Activated effector memory CD4-positive, alpha-beta T cell treated with Interleukin-2 at 50 U/mL for 16 hours (primary cell): ENCODE results near the gene CHMP4B.
"Not testable (repeated sequence)": the region's sequence is repeated elsewhere in the genome, so short reads cannot be mapped to it uniquely, and the experiment has no call there.

Experiments
- DNase-seq: peaks from one replicate; pipeline ENCODE4 v3.0.0-alpha.2; 2020

Gene CHMP4B

DNA sequence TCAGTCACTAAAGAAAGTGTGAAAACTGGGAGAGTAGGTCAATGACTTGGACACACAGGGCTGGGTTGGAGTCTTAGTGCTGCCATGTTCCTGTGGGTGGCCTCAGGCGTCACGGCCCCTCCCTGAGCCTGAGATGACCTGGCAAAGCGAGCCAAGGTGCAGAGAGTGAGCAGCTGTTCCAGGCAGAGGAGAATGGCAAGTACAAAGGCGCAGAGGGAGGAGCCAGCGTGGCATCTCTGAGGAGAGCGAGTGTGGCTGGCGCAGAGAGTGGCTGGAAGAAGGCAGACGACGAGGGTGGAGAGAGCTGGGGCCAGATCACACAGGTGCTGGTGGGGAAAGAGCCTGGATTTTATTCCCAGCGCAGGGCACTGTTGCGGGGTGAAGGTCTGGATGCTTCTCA is 20.6 kb upstream of the CHMP4B start:
- no peak for DNase-seq

DNA sequence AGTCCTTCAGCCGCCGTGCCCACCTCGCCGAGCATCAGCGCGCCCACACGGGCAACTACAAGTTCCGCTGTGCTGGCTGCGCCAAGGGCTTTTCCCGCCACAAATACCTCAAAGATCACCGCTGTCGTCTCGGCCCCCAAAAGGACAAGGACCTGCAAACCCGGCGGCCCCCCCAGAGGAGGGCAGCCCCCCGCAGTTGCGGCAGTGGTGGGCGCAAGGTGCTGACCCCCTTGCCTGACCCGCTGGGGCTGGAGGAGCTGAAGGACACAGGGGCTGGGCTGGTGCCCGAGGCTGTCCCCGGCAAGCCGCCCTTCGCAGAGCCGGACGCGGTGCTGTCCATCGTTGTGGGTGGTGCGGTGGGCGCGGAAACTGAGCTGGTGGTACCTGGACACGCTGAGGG is 20.1 kb upstream of the CHMP4B start:
- no peak for DNase-seq

DNA sequence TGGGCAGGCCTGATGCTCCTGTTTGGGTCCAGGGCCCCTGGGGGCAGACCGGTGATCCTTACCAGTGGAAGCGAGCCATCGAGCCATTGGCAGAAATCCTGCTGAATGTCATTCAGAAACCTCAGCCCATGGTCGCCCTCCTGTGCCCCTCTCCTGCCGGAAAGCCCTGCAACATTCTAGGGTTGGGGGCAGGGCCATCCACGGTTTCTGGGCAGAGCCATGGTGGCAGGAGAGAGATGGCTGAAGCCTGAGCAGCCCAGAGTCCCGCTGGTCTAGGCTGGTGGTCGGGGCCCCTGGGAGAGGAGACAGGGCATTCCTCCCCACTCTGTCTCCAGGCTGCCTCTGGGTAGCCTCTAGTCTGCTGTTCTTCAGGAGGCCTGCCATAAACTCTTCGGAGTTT is 19.6 kb upstream of the CHMP4B start:
- DNase-seq = no peak

DNA sequence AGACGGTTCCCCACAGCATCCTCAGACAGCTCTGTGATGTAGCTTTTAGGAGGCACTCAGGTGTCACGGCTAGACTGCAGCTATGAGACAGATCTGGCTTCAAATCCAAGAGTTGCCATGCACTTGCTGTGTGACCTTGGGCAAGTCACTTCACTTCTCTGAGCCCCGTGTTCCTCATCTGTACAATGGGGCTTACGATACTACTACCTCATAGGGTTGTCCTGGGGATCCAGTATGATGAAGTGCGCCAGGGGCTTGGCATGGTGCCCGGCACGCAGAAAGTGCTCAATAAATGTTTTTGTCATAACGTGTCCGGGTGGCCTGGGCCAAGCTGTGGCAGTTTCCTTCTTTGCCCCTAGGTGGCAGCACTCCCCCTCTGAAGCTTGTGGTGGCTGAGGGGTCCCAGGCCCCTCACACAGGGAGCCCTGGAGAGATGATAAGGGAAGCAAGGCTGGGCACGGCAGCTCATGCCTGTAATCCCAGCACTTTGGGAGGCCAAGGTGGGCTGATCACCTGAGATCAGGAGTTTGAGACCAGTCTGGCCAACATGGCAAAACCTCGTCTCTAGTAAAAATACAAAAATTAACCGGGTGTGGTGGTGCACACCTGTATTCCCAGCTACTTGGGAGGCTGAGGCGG is 19.1 kb upstream of the CHMP4B start:
- peak; percentile 28 for DNase-seq

DNA sequence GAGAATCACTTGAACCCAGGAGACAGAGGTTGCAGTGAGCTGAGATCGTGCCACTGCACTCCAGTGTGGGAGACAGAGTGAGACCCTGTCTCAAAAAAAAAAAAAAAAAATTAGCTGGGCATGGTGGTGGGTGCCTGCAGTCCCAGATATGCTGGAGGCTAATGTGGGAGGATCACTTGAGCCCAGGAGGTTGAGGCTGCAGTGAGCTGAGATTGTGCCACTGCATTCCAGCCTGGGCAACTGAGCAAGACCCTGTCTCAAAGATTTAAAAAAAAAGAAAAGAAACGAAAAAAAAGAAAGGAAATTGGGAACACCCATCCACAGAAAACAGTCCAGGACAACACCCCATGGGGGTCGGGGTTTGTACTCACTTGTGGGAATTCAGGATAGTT is 18.6 kb upstream of the CHMP4B start:
- not testable (repeated sequence) for DNase-seq

DNA sequence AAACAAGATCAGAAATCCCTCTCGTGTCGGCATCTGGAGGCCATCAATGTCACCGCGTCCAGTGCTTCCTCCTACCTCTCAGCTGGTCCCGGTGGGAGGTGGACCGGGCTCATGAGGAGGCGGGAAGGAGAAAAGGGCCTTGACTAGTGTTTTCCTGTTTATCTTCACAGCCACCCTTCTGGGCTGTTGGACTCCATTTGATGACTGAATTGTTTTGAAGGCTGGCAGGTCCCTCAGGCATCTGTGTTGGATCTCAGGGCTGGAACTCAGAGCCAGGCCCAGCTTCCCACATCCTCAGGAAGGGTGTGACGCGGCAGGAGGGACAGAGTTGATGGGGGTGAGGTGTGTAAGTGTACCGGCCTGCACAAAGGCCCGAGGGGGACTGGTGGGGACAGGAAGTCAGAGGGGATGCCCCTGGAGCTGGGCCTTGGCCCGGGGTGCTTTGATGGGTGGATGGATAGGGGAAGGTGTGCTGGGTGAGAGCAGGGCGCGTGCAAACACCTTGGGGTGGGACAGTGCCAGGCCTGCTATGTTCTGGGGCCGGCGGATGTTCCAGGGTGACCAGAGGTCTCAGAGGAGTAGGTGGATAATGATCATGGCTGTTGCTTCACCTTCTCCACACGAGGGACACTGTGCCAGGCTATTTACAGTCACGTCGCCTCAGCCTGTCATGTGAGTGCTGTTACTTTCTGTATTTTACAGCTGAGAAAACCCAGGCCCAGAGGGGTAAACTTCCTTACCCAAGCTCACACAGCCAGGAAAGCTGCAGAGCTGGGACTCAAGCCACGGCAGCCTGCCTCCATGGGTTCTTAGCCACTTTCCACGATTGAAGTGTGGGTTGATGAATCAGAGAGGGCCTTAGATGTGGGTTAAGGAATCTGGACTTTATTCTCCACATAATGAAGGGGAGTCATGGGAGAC is 17.9 kb upstream of the CHMP4B start:
- DNase-seq = no peak

DNA sequence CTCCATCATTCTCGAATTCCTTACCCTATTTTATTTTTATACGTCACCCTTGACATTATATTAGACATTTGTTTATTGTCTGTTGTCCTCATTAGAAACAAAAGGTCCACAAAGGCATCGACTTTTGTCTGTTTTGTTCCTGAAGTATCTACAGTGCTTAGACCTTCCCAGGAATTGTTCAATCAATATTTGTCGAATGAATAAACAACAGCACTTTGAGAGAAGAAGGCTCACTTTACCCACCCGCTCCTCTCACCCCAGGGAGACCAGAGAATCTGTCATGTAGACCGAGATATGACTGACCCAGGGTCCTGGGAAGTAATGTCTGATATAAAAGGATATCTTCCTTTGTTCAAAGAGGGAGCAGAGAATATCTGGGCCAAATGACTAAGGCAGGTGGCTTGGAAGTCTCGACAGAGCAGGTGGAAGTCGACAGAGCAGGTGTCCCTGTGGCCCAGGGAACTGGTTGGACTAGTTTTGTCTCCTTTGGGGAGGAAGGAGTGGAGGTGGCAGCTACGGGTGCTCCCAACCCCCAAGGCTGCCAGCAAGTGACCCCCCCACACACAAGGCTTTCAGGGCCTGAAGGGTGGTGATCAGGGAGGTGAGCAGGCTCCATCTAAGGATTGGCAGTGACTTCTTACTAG is 14.8 kb upstream of the CHMP4B start:
- no peak for DNase-seq

DNA sequence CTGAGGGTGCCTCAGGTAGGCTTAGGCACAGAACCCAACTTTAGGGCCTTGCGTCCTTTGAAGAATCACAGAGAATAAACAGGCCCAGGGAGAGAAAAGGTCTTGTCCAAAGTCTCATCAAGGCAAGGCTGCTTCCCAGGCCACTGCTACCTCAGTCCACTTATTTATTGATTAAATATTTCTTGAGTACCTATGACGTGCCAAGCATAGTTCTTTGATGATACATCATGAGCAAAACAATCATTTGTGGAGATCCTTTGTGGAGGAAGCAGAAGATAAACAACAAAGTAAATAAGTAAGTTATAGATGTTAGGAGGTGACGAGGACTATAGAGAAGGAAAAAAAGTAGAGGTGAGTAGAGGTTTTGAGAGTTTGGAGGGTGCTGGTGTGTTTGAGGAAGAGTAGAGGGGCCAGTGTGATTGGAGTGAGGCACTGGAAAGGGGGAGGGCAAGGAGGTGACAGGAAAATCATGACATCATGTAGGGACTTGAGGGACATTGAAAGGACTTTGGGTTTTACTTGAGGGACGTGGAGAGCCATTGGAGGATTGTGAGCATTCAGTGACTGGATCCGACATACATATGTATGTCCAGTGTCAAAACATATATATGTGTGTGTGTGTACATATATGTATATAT is 14.1 kb upstream of the CHMP4B start:
- DNase-seq = no peak

DNA sequence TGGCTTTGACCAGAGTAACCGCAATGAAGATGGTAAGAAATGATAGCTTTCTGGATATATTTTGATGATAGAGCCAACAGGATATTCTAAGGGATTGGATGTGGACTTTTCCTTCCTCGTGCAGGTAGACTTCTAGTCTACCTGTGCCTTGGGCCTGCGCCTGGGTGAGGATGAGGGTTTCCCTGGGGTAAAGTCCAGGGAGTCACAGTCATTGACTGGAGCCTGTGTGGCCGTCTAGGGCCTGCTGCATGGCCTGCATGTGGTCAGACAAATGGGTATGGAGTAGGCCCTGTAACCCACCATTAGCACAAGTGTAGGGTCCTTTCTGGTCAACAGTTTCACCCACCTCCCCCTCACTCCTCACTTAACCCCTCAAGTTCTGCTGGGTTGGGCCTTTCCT is 12.7 kb upstream of the CHMP4B start:
- DNase-seq = no peak

DNA sequence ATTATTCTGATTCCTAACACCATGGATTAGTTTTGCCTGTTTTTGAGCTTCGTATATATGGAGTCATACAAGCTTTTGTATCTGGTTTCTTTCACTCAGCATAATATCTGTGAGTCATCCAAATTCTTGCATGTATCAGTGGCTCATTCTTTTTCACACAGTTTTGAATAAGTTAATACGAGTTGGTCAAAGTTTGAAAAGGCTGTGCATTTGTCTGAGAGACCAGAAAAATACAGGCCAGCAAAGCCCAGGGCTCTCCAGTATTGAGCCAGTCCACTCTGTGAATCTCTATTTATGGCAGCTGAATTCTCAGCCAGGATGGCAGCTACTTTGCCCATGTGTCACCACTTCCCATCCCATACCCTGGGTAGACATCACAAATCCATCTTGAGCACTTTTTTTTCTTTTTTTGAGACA is 7.2 kb upstream of the CHMP4B start:
- no peak for DNase-seq

DNA sequence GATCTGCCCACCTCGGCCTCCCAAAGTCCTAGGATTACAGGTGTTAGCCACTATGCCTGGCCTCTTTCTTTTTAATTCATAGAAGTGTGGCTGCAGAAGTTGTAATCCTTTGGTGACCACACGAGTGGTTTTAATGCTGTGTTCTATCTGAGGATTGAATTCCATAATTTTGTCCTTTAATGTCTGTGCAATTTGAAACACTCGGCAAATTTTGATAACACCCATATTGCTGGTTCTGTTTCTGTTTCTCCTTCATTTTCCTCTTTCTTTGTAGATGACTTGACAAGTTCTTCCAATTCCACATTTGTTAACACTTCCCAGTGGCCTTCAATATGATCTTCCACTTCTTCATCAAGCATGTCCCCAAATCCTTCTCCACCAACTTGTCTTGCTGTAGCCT is 2.8 kb upstream of the CHMP4B start:
- DNase-seq = no peak

DNA sequence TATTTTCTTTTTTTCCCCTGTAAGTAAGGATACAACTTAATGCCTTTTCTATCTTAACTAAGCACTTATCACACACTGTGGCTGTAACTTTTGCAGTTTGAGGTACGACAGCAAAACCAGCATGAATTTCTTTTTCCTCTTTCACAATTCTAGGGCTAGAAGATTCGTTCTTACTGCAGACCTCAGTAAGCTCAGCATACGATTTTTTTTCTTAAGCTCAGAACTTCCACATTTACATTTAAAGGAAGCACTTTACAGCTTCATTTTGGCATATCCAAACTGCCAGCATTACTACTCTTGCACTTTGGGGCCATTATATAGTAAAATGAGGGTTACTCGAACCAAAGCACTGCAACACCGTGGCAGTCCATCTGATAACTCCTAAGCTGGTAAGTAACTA is 889 bp upstream of the CHMP4B start:
- DNase-seq = no peak

DNA sequence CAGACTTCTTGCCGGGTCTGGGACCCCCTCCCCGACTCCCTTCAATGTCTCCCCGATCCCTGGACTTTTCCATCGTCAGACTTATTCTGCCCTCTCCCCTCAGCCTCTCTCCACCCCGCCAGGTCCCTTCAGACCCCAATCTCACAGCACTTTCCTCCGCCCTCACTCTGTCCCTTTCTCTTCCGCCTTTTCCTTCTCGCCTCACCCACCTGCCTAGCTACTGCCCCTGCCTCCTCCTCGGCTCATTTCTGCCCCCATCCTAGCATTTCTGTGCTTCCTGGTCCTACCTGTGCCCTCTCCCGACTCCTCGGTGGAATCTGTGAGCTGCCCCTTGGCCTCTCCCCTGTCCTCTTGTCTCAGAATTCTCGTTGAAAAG is 616 bp downstream of the CHMP4B start:
- no peak for DNase-seq

DNA sequence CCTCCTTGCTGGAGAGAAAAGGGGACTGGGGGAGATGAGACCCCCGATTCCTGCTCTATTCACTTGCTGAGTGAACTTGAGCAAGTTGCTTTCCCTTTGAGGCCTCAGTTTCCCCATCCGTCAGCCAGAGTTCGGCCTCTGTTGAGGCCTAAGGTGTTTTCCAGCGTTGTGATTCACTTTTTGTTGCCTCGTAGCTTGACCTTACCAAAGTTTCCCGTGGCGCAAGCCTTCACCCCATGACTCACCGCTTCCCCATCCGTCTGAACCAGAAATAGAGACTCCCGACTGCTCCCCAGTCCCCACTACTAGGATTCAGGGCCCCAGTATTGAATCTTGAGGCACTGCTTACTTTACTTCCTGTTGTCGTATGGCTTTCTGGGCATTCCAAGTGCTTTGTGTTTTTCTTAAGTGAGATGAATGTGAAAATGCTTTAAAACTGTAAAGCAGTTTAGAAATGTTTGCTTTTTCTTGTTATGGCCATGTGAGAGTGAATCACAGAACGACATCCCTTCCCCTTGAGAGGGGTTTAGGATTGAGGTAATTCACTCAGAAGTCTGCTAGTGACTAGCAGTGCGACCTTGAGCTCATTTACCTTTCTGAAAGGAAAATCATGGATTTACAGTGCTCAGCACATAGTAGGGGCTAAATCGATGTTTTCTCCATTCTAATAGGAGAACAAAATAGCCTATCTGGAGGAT is 1.2 kb downstream of the CHMP4B start:
- peak; percentile 17 for DNase-seq

DNA sequence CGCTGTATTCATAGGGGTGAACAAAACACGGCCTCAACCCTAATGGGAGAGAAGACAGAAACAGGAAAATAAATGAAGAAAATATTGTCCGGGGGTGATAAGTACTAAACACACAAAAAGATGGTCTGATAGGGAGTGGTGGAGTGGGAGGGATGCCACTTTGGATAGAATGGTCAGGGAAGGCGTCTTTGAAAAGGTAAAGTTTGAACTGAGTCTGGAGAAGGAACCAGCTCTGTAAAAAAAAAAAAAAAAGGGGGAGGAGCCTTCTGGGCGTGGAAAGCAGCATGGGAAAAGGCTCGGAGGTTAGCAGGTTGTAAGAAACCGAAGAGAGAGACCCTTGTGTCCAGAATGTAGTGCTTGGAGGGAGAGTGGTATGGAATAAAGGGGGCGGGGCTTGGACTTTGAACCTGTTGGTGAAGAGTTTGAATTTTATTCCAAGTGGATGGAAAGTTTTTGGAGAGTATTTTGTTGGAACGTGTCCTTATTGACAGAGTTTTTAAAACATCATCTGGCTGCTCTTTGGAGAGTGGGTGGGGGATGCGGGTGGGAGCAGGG is 1.8 kb downstream of the CHMP4B start:
- no peak for DNase-seq

DNA sequence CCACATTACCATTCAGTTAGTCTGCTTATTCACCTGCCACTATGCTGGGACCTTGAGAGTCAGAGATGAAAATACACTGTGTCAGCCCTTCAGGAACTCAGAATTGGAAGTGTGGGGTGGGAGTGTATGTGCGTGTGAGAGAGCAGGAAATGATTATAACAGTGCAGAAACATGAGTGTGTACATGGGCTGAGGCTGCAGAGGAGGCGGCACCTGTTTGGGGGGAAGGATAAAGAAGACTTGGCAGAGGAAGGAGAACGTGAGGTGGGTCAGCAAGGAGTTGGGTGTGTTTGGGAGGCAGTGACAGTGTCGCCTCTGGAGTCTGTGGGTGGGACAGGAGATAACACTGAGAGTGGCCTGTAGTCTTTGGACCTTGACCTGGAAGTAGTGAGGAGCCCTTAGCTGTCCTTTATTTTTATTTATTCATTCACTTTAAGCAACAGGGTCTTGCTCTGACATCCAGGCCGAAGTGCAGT is 3.1 kb downstream of the CHMP4B start:
- no peak for DNase-seq

DNA sequence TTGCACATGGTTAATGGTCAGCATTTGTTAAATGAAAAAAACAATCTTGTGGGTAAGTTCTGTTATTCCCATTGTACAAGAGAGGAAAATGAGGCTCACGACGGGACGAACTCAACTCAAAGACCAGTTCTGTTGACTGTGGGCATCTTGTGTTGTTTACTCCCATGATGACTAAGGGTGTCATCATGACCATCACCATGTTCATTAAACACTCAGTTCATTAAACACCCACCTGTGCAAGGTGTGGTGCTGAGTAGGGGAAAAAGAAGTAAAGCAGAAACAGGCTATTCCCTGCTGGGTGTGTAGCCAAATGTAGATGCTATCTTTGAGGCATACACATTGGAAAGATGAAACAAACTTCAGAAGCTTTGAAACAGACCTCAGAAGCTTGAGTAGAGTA is 4.5 kb downstream of the CHMP4B start:
- no peak for DNase-seq

DNA sequence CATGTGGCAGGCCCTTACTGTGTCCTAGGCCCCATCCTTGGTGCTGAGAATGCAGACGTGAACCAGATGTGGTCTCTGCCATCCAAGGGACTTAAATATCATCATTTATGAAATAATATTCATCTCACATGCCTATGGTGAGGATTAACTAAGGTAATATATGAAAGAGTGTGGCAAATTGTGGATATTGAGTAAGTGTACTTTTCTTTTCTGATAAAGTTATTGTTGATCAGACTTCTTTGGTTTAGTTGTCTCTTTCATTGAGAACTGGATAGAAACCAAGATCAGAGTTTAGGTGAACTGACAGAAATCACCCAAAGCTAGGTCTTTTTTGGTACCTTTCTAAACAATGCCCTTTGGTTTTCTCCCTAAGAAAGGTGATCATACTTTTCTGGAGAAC is 5.0 kb downstream of the CHMP4B start:
- DNase-seq = no peak

DNA sequence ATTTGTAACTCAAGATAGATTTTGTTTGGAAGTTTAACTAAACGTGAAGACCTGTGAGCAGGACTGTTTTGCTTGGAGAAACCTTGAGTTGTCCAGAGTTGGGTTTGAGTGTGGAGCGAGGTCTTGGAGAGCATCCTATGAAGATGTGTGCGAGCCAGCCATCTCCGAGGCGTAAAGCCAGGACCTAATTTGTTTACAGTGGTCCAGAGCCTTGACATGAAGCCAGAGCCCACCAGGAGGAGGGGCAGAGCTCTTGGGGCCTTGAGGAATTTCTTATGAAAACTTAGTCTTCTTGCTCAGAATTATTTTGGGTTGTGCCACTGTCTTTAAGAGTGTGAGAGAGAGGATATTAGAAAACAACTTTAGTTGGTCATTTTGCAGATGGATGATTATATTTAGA is 6.3 kb downstream of the CHMP4B start:
- no peak for DNase-seq

DNA sequence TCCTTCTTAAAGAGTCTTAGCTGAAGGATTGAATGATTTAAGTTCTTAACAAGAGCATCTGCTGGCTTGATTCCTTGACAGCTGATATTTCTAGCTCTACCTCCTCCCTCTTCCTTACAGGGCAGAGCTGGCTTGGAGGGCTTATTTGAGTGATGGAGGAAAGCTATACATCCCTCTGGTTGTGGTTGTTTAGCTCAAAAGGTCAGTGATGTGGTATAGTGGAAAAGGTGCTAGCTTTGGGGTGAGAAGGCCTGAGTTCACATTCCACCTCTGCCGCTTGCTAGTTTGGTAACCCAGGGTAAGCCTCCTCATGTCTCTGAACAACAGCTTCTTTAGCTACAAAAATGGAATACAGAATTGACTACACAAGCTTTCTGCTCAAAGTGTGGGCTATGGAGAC is 8.3 kb downstream of the CHMP4B start:
- DNase-seq = no peak

DNA sequence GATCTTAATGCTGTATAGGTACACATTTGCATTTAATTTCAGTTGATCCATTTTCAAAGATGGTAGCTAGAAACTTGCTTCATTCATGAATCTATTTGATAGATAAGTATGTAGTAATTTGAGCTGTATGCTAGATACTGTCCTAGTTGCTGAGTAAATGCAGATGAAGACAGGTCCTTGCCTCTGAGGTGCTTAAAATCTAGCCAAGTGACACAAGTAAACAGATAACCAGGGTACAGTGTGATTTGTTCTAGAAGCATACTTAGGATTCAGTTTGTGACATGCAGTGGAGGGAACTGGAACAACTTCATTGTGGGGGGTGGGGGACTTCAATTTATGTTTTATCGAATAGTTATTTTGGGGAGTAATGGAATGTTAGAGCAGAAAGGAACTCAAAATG is 9.2 kb downstream of the CHMP4B start:
- no peak for DNase-seq

DNA sequence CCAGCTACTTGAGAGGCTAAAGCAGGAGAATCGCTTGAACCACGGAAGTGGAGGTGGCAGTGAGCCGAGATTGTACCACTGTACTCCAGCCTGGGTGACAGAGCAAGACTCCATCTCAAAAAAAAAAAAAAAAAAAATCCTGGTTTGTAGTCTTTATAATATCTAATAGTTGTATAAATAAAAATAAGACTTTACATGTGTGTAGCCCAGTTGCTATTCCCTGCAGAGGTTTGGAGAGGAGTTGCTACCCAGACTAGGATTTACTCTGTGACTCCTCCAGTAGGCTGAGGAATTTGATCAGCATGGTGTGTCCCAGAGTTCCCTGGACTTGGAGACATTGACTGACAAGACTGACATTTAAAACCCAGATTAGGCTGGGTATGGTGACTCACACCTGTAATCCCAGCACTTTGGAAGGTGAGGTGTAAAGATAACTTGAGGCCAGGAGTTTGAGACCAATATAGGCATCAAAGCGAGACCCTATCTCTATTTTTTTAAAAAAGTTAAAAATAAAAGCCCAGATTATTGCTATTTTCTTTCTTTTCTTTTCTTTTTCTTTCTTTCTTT is 10.2 kb downstream of the CHMP4B start:
- DNase-seq = no peak
